IPS-18a (cell line): Measurements from ENCODE around the gene SHISA6.
"Not testable (repeated sequence)": the region's sequence is repeated elsewhere in the genome, so short reads cannot be mapped to it uniquely, and the experiment has no call there.

Experiments used
- H3K27ac ChIP-seq: one replicate; pipeline ENCODE4 v1.5.1; 2013; ENCODE audit warnings: low read length
- H3K27me3 ChIP-seq: one replicate; pipeline ENCODE4 v1.6.1; 2013; ENCODE audit warnings: mild to moderate bottlenecking, low read length; ENCODE audit not compliant: control insufficient read depth, insufficient read depth
- H3K36me3 ChIP-seq: one replicate; pipeline ENCODE4 v1.6.1; 2013; ENCODE audit warnings: low read depth, low read length; ENCODE audit not compliant: control insufficient read depth
- H3K4me1 ChIP-seq: one replicate; pipeline ENCODE4 v1.6.1; 2013; ENCODE audit warnings: low read depth, low read length; ENCODE audit not compliant: control insufficient read depth
- H3K4me3 ChIP-seq: one replicate; pipeline ENCODE4 v1.5.1; 2013; ENCODE audit warnings: low read length
- H3K9ac ChIP-seq: one replicate; pipeline ENCODE4 v1.6.1; 2013; ENCODE audit warnings: mild to moderate bottlenecking, low read length, moderate library complexity
- H3K9me3 ChIP-seq: one replicate; pipeline ENCODE4 v1.6.1; 2013; ENCODE audit warnings: low read depth, low read length; ENCODE audit not compliant: control insufficient read depth

Gene SHISA6

DNA sequence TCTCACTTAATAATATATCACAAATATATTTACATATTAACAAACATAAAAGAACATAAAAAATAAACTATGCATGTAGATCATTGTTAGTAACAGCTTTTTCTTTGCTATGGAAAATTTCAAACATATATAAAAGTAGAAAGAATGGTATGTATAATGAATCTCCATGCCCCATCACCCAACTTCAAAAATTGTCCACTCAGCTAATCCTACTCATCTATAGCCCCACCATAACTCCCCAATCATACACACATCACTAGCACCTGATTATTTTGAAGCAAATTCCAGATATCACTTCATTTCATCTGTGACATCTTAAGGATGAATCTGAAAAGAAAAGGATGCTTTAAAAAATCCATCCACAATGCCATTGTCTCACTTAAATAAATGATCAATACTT lies 46.8 kb downstream of the SHISA6 start:
- H3K9me3 ChIP-seq, result no peaks in the 10 kb centered on the region
- no peaks in the 10 kb centered on the region for H3K4me1 ChIP-seq
- H3K4me3 ChIP-seq, result no peak overlapping the region
- no peaks in the 10 kb centered on the region for H3K36me3 ChIP-seq
- H3K27ac ChIP-seq, result no peak overlapping the region
- no peaks in the 10 kb centered on the region for H3K27me3 ChIP-seq
- no peak overlapping the region for H3K9ac ChIP-seq

- H3K4me1 ChIP-seq, result no peaks in the 10 kb centered on the region
- H3K9me3 ChIP-seq, result no peaks in the 10 kb centered on the region
- no peak overlapping the region for H3K27ac ChIP-seq
- no peaks in the 10 kb centered on the region for H3K36me3 ChIP-seq
- H3K9ac ChIP-seq, result no peak overlapping the region
- H3K4me3 ChIP-seq, result no peak overlapping the region
- H3K27me3 ChIP-seq, result no peaks in the 10 kb centered on the region
Observed at GRCh38 chr17:11290814-11291213, 49.8 kb downstream of the SHISA6 start.

- H3K9ac ChIP-seq, result no peak overlapping the region
- no peak overlapping the region for H3K4me3 ChIP-seq
- H3K9me3 ChIP-seq, result no peaks in the 10 kb centered on the region
- no peak overlapping the region for H3K27ac ChIP-seq
- H3K36me3 ChIP-seq, result no peaks in the 10 kb centered on the region
- no peaks in the 10 kb centered on the region for H3K27me3 ChIP-seq
- H3K4me1 ChIP-seq, result no peaks in the 10 kb centered on the region
Observed at GRCh38 chr17:11292491-11292890, 51.5 kb downstream of the SHISA6 start.

DNA sequence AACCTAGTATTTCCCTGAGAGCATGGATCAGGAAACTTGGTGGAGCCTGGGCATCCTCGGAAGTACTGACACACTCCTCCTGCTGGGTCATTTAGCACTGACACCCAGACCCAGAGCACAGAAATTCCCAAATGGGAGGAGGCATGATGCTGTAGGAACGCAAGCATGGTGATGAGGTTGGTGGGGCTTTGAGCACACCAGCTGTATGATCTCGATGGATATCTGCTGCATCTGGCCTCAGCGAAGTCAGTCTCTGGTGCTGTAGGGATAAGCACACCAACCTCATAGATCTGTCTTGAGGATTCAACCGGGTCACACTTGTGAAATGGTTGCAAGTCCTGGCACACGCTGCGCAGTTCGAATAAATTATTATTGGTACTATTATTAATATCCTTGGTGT lies 52.5 kb downstream of the SHISA6 start:
- H3K27me3 ChIP-seq, result no peaks in the 10 kb centered on the region
- H3K27ac ChIP-seq, result no peak overlapping the region
- no peak overlapping the region for H3K4me3 ChIP-seq
- H3K9me3 ChIP-seq, result no peaks in the 10 kb centered on the region
- H3K4me1 ChIP-seq, result no peaks in the 10 kb centered on the region
- no peak overlapping the region for H3K9ac ChIP-seq
- H3K36me3 ChIP-seq, result no peaks in the 10 kb centered on the region

DNA sequence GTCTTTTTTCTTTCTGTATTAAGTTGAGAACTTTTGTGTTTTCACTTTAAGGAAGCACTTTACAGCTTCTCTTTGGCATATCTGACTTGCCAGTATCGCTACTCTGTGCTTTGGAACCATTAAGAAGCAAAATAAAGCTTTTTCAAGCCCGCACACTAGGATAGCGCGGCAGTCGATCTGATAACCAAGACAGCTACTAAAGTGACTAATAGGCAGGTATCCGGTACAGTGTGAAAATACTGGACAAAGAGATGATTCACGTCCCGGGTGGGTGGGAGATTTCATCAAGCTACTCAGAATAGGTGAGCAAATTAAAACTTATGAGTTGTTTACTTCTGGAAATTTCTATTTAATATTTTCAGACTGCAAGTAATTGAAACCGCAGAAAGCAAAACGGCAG lies 53.8 kb downstream of the SHISA6 start:
- Histone ChIP-seq H3K27me3 (no peaks in the 10 kb centered on the region), H3K9ac (no peak overlapping the region), H3K9me3 (no peaks in the 10 kb centered on the region), H3K36me3 (no peaks in the 10 kb centered on the region), H3K27ac (no peak overlapping the region), H3K4me1 (no peaks in the 10 kb centered on the region), H3K4me3 (no peak overlapping the region)

DNA sequence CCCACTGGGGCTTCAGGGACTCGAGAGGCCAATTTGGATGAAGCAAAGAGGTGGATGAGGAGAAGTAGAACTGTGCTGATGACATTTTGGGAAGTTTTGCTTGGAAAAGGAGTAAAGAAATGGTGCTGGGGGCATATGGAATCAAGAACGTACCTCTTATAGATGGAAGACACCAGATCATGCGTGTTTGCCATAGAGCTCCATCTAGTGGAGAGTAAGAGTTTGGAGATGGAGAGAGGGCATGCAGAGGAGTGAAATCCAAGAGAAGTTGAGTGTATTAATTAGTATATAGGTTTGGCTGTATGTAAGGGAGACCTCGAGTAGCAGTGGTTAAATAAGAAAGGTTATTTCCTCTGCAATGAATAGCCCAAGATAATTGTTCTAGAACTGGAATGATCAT lies 56.0 kb downstream of the SHISA6 start:
- Histone ChIP-seq H3K9me3 (no peaks in the 10 kb centered on the region), H3K27ac (no peak overlapping the region), H3K27me3 (no peaks in the 10 kb centered on the region), H3K4me3 (no peak overlapping the region), H3K36me3 (no peaks in the 10 kb centered on the region), H3K9ac (no peak overlapping the region), H3K4me1 (no peaks in the 10 kb centered on the region)

GRCh38 chr17:11298401-11298800 lies 57.4 kb downstream of the SHISA6 start:
- Histone ChIP-seq H3K27ac (no peak overlapping the region), H3K36me3 (no peaks in the 10 kb centered on the region), H3K4me1 (no peaks in the 10 kb centered on the region), H3K27me3 (no peaks in the 10 kb centered on the region), H3K9ac (no peak overlapping the region), H3K9me3 (no peaks in the 10 kb centered on the region), H3K4me3 (no peak overlapping the region)

- Histone ChIP-seq H3K36me3 (no peaks in the 10 kb centered on the region), H3K9ac (no peak overlapping the region), H3K27me3 (no peaks in the 10 kb centered on the region), H3K27ac (no peak overlapping the region), H3K4me3 (no peak overlapping the region), H3K4me1 (no peaks in the 10 kb centered on the region), H3K9me3 (no peaks in the 10 kb centered on the region)
Observed at GRCh38 chr17:11300201-11300600, 59.2 kb downstream of the SHISA6 start.

DNA sequence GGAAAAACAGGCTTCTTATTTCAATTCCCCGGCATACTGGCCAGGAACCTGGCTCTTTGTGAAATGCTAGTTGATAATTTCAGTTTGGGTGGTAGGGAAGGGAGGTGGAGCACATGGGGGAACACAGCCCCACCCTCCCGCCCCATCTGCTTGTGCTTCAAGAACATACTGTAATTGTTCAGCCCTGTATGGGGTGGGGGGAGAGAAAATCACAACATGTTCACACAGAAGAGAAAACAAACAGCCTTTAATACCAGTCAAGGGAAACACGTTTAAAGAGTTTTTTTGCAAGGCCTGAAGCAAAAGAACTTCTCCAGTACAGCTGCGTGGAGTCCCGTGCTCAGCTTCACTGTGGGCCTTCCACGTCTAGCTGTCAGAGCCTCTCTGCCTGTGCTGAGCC lies 59.7 kb downstream of the SHISA6 start:
- H3K36me3 ChIP-seq, result no peaks in the 10 kb centered on the region
- no peak overlapping the region for H3K4me3 ChIP-seq
- no peaks in the 10 kb centered on the region for H3K27me3 ChIP-seq
- no peaks in the 10 kb centered on the region for H3K4me1 ChIP-seq
- no peaks in the 10 kb centered on the region for H3K9me3 ChIP-seq
- no peak overlapping the region for H3K27ac ChIP-seq
- no peak overlapping the region for H3K9ac ChIP-seq

GRCh38 chr17:11301874-11302273 lies 60.9 kb downstream of the SHISA6 start:
- H3K4me1 ChIP-seq, H3K36me3 ChIP-seq, H3K27ac ChIP-seq, H3K9me3 ChIP-seq, H3K27me3 ChIP-seq, H3K9ac ChIP-seq, H3K4me3 ChIP-seq: not testable (repeated sequence)

GRCh38 chr17:11302401-11303186 lies 61.6 kb downstream of the SHISA6 start:
- H3K4me3 ChIP-seq, result no peak overlapping the region
- H3K27me3 ChIP-seq, result no peaks in the 10 kb centered on the region
- no peaks in the 10 kb centered on the region for H3K4me1 ChIP-seq
- H3K36me3 ChIP-seq, result no peaks in the 10 kb centered on the region
- no peak overlapping the region for H3K27ac ChIP-seq
- H3K9ac ChIP-seq, result no peak overlapping the region
- no peaks in the 10 kb centered on the region for H3K9me3 ChIP-seq

DNA sequence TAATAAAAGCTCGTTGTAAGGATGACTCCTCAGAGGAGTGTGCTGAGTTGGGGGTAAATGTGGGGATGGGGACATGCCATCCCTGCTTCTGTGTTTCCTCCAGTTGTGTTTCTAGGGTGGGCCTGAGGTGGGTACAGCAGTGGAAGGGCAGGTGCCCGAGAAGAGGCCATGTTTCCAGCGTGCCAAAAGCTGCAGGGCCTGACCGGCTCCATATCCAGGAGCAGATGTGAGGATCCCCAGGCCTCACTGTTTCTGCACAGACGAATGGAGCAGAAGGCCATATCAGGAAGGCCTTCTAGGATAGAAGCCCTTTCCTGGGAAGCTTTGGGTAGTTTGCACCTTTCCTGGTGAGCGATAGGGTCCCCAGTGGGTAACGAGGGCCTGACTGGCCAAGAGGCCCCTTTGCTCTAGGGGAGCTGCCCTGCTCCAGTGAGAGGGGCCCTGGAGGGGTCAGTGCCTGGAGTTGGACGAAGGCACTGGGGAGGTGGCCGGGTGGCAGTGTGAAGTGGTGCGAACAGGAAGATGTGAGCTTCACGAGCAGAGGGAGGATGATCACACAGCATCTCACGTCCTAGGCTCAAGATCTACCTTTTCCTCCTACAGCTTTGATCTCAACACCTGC lies 62.9 kb downstream of the SHISA6 start:
- no peak overlapping the region for H3K27ac ChIP-seq
- no peaks in the 10 kb centered on the region for H3K36me3 ChIP-seq
- H3K9me3 ChIP-seq, result no peaks in the 10 kb centered on the region
- peaks cover 5% of the 10 kb centered on the region for H3K4me1 ChIP-seq
- H3K9ac ChIP-seq, result no peak overlapping the region
- H3K4me3 ChIP-seq, result no peak overlapping the region
- H3K27me3 ChIP-seq, result no peaks in the 10 kb centered on the region
